GM19238 (cell line): ENCODE results near the gene MAGEA11.
"Not testable (repeated sequence)": the region's sequence is repeated elsewhere in the genome, so short reads cannot be mapped to it uniquely, and the experiment has no call there.

ENCODE experiments used
- DNase-seq: peaks from one replicate; pipeline ENCODE4 v3.0.0; 2011; ENCODE audit warnings: low spot score; ENCODE audit not compliant: insufficient read length

The MAGEA11 gene

GRCh38 chrX:149711545-149712236 is at the start of gene MAGEA11:
TSS of gene MAGEA11 (plus strand) at chrX:149712060. CDS start at chrX:149713160, 1,100 bp downstream.
- no peak for DNase-seq

GRCh38 chrX:149675088-149675487 is 36.8 kb upstream of the MAGEA11 start:
- DNase-seq = not testable (repeated sequence)

DNA sequence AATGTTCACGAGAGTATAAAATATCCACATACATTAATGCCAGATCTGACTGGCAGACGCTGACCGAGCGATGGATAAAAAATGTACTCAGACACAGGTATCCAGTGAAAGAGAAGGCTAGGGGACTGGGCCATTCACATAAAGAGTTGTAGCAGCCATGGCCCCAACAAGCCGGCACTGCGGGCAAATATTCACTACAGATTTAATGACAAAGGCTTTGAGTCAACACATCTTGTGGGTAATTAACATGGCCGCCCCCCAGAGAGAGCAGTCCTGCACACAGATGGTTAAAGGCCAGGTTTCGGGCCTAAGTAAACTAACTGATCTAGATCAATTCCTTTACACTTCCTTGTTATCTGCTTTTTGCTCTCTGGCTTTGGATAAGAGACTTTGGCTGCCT is 36.3 kb upstream of the MAGEA11 start:
- not testable (repeated sequence) for DNase-seq

GRCh38 chrX:149679164-149679678 is 32.6 kb upstream of the MAGEA11 start:
- DNase-seq = not testable (repeated sequence)

DNA sequence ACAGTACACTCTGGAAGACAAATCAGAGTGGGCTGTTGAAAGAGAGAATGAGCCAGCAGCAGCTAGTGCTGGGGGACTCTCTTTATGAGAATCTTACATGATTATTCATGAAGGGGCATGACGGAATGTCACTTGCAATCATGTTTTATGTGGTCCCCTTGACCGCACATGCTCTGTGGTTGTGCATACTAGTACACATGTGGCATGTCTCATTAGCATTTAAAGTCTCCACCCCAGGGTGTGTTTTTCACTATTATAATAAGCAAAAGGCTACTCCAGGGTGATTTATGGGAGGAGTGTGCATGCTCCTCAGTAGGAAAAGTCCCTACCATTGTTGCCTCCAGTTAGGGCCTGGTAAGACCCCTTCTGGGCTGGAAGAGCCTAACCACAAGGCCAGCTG is 30.7 kb upstream of the MAGEA11 start:
- no peak for DNase-seq

DNA sequence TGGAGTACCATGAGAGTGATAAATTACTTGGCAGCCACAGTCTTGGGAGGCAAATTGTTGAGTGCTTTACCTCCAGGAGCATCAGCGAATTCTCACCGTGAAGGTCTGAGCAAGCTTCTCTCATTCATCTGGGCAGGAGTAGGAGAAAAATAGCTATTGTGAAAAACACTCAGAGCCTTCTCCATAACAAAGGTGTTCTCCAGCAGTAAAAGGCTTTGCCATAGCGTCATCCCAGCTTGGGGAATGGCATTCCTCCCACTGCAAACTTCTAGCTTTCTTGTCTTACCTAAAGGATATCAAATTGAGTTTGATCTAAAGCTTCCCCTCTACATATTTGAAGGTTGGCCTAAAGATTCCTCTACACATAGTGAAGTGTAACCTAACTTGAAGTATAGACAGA is 29.8 kb upstream of the MAGEA11 start:
- no peak for DNase-seq

GRCh38 chrX:149682956-149683947 is 28.6 kb upstream of the MAGEA11 start:
- DNase-seq = no peak

GRCh38 chrX:149683966-149684730 is 27.7 kb upstream of the MAGEA11 start:
- DNase-seq = no peak

DNA sequence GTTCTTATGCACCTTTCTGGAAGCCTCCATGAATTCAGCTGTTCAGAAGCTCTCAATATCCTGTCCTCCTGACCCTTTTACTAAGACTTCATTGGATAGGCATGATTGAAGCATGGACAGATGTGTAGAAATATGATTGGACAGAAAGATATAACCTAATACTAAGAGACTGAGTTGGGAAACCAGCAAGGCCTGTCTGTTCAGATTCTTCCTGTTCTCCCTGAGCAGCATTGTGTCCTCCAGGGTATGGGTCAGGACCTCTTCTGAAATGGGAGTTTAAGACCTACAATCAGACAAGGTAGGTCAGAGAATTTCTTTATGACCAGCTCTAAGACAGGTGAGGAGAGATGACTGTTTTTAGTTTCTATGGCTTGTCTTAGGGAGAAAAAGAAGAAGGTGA is 23.9 kb upstream of the MAGEA11 start:
- no peak for DNase-seq

DNA sequence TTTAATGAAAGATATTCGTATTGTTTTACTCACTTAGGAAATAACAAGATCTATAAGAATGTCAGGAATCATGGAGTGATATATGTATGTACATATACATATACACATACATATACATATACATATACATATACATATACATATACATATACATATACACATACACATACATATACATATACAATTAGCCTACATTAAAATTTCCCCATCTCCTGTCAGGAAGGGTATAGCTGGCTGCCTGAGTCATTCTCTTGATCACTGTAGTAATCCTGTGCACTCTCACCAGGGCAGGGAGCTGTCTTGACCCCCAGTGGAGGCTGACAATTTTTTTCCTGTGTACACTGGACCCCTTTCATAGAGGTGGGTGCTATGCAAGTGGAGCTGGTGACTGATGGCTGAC is 23.3 kb upstream of the MAGEA11 start:
- no peak for DNase-seq

DNA sequence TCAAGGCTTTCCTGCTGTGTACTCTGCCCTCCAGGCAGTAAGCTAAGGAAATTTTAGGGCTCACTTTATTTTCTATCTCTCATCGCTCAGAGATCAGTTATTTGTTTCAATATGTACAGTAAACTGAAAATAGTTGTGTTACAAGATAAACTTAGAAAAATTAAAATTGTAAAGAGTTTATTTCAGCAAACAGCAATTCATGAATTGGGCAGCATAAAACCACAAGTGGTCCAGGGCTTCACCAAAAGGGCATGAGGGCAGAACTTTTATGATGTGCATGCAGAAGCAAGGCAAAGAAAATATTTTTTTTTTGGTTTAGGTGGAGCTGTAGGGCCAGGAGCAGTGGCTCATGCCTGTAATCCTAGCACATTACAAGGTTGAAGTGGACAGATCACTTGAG is 20.1 kb upstream of the MAGEA11 start:
- DNase-seq = no peak

GRCh38 chrX:149692686-149693272 is 19.1 kb upstream of the MAGEA11 start:
- not testable (repeated sequence) for DNase-seq

- no peak for DNase-seq
Measured at GRCh38 chrX:149699761-149700160, 12.1 kb upstream of the MAGEA11 start.

- no peak for DNase-seq
Measured at GRCh38 chrX:149704664-149705063, 7.2 kb upstream of the MAGEA11 start.

GRCh38 chrX:149707147-149707901 is 4.5 kb upstream of the MAGEA11 start:
- no peak for DNase-seq

GRCh38 chrX:149712831-149713230 is 971 bp downstream of the MAGEA11 start:
- no peak for DNase-seq

GRCh38 chrX:149713279-149714050 is 1.6 kb downstream of the MAGEA11 start:
- no peak for DNase-seq

GRCh38 chrX:149715468-149715867 is 3.6 kb downstream of the MAGEA11 start:
- DNase-seq = no peak

DNA sequence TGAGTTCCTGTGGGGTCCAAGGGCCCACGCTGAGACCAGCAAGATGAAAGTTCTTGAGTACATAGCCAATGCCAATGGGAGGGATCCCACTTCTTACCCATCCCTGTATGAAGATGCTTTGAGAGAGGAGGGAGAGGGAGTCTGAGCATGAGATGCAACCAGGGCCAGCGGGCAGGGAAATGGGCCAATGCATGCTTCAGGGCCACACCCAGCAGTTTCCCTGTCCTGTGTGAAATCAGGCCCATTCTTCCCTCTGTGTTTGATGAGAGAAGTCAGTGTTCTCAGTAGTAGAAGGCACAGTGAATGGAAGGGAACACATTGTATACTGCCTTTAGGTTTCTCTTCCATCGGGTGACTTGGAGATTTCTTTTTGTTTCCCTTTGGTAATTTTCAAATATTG is 4.8 kb downstream of the MAGEA11 start:
- no peak for DNase-seq

DNA sequence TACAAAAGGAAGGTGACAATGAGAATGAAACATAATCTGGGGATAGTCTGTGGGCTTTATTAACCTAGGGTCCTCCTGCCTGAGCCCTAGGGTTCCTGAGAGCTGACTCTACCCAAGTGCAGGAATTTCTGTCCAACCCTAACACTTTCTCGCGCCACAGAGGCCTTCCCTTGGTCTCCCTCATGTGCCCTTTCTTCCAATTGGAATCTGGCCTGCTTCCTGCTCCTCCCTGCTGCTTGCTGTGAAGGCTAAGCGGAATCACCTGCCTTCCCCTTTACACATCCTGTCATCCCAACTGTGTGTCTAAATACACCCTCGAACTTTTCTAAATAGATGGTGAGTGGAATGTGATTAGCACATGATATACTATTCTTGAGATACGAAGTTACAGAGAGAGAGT is 5.9 kb downstream of the MAGEA11 start:
- no peak for DNase-seq
